Measurements from ENCODE around the gene FBLL1.
A peak's percentile ranks its signal among the peaks of the same experiment; 100 is the strongest.
"Not testable (repeated sequence)": the region's sequence is repeated elsewhere in the genome, so short reads cannot be mapped to it uniquely, and the experiment has no call there.

Gene FBLL1

GRCh38 chr5:168527756-168528295 lies 1.3 kb upstream of the FBLL1 start:
- peaks cover 3% of the 10 kb centered on the region for H3K4me1 ChIP-seq (ENCODE audit: control insufficient read depth, insufficient read depth, low read length, poor library complexity, severe bottlenecking)
- H3K9me3 ChIP-seq (ENCODE audit: control insufficient read depth, low read length), result peaks cover 4% of the 10 kb centered on the region
- H3K36me3 ChIP-seq (ENCODE audit: control insufficient read depth, insufficient read depth, low read length), result no peaks in the 10 kb centered on the region
- no peak overlapping the region for H3K4me3 ChIP-seq (ENCODE audit: extremely low read depth, insufficient read depth, low read length, poor library complexity, severe bottlenecking)
- no peak overlapping the region for H3K27ac ChIP-seq (ENCODE audit: low read depth, low read length, severe bottlenecking)
- 80 to 95% methylated on average over 4 of the region's 4 CpGs for WGBS, 2 experiments (ENCODE audit: insufficient coverage in 2 of 2)

- WGBS, 2 experiments (ENCODE audit: insufficient coverage in 2 of 2), result 42 to 44% methylated on average over 70 to 74 of the region's 125 CpGs
- H3K4me1 ChIP-seq (ENCODE audit: control insufficient read depth, insufficient read depth, low read length, poor library complexity, severe bottlenecking), result peaks cover 3% of the 10 kb centered on the region
- H3K9me3 ChIP-seq (ENCODE audit: control insufficient read depth, low read length), result peaks cover 4% of the 10 kb centered on the region
- H3K27ac ChIP-seq (ENCODE audit: low read depth, low read length, severe bottlenecking), result no peak overlapping the region
- H3K36me3 ChIP-seq (ENCODE audit: control insufficient read depth, insufficient read depth, low read length), result no peaks in the 10 kb centered on the region
- H3K4me3 ChIP-seq (ENCODE audit: extremely low read depth, insufficient read depth, low read length, poor library complexity, severe bottlenecking), result peak overlapping the region; percentile 27
Observed at GRCh38 chr5:168529374-168530234, 499 bp downstream of the FBLL1 start.

GRCh38 chr5:168530621-168531150 lies 1.6 kb downstream of the FBLL1 start:
- Histone ChIP-seq H3K4me3 (ENCODE audit: extremely low read depth, insufficient read depth, low read length, poor library complexity, severe bottlenecking) (no peak overlapping the region), H3K27ac (ENCODE audit: low read depth, low read length, severe bottlenecking) (no peak overlapping the region), H3K9me3 (ENCODE audit: control insufficient read depth, low read length) (peaks cover 4% of the 10 kb centered on the region), H3K36me3 (ENCODE audit: control insufficient read depth, insufficient read depth, low read length) (no peaks in the 10 kb centered on the region), H3K4me1 (ENCODE audit: control insufficient read depth, insufficient read depth, low read length, poor library complexity, severe bottlenecking) (peaks cover 3% of the 10 kb centered on the region)
- WGBS, 2 experiments (ENCODE audit: insufficient coverage in 2 of 2), result 100% methylated on average over 1 of the region's 4 CpGs

GRCh38 chr5:168531191-168531590 lies 2.1 kb downstream of the FBLL1 start:
- H3K27ac ChIP-seq (ENCODE audit: low read depth, low read length, severe bottlenecking), result no peak overlapping the region
- no peak overlapping the region for H3K4me3 ChIP-seq (ENCODE audit: extremely low read depth, insufficient read depth, low read length, poor library complexity, severe bottlenecking)
- no peaks in the 10 kb centered on the region for H3K36me3 ChIP-seq (ENCODE audit: control insufficient read depth, insufficient read depth, low read length)
- 82 to 93% methylated on average over 4 of the region's 5 CpGs for WGBS, 2 experiments (ENCODE audit: insufficient coverage in 2 of 2)
- H3K4me1 ChIP-seq (ENCODE audit: control insufficient read depth, insufficient read depth, low read length, poor library complexity, severe bottlenecking), result peaks cover 3% of the 10 kb centered on the region
- H3K9me3 ChIP-seq (ENCODE audit: control insufficient read depth, low read length), result peaks cover 4% of the 10 kb centered on the region

- H3K27ac ChIP-seq (ENCODE audit: low read depth, low read length, severe bottlenecking), result no peak overlapping the region
- 100% methylated on average over 2 to 3 of the region's 6 CpGs for WGBS, 2 experiments (ENCODE audit: insufficient coverage in 2 of 2)
Observed at GRCh38 chr5:168531987-168532864, 3.1 kb downstream of the FBLL1 start.

GRCh38 chr5:168534351-168534750 lies 5.2 kb downstream of the FBLL1 start:
- 77 to 93% methylated on average over 2 to 5 of the region's 7 CpGs for WGBS, 2 experiments (ENCODE audit: insufficient coverage in 2 of 2)
- not testable (repeated sequence) for H3K36me3 ChIP-seq (ENCODE audit: control insufficient read depth, insufficient read depth, low read length); H3K9me3 ChIP-seq (ENCODE audit: control insufficient read depth, low read length); H3K4me1 ChIP-seq (ENCODE audit: control insufficient read depth, insufficient read depth, low read length, poor library complexity, severe bottlenecking); H3K27ac ChIP-seq (ENCODE audit: low read depth, low read length, severe bottlenecking); H3K4me3 ChIP-seq (ENCODE audit: extremely low read depth, insufficient read depth, low read length, poor library complexity, severe bottlenecking)

More at GRCh38 chr5:168531987-168532864, 3.1 kb downstream of the FBLL1 start:
- H3K4me1 ChIP-seq (ENCODE audit: control insufficient read depth, insufficient read depth, low read length, poor library complexity, severe bottlenecking), result peaks cover 3% of the 10 kb centered on the region
- peaks cover 4% of the 10 kb centered on the region for H3K9me3 ChIP-seq (ENCODE audit: control insufficient read depth, low read length)
- H3K36me3 ChIP-seq (ENCODE audit: control insufficient read depth, insufficient read depth, low read length), result no peaks in the 10 kb centered on the region
- H3K4me3 ChIP-seq (ENCODE audit: extremely low read depth, insufficient read depth, low read length, poor library complexity, severe bottlenecking), result no peak overlapping the region

GRCh38 chr5:168537176-168537575 lies 8.1 kb downstream of the FBLL1 start:
- Histone ChIP-seq H3K36me3 (ENCODE audit: control insufficient read depth, insufficient read depth, low read length) (no peaks in the 10 kb centered on the region), H3K27ac (ENCODE audit: low read depth, low read length, severe bottlenecking) (no peak overlapping the region), H3K4me1 (ENCODE audit: control insufficient read depth, insufficient read depth, low read length, poor library complexity, severe bottlenecking) (no peaks in the 10 kb centered on the region), H3K4me3 (ENCODE audit: extremely low read depth, insufficient read depth, low read length, poor library complexity, severe bottlenecking) (no peak overlapping the region), H3K9me3 (ENCODE audit: control insufficient read depth, low read length) (no peaks in the 10 kb centered on the region)
- WGBS, 2 experiments (ENCODE audit: insufficient coverage in 2 of 2), result 83 to 96% methylated on average over 2 of the region's 2 CpGs

GRCh38 chr5:168549554-168549953 lies 20.4 kb downstream of the FBLL1 start:
- Histone ChIP-seq H3K4me1 (ENCODE audit: control insufficient read depth, insufficient read depth, low read length, poor library complexity, severe bottlenecking) (no peaks in the 10 kb centered on the region), H3K27ac (ENCODE audit: low read depth, low read length, severe bottlenecking) (no peak overlapping the region), H3K36me3 (ENCODE audit: control insufficient read depth, insufficient read depth, low read length) (peaks cover 73% of the 10 kb centered on the region), H3K4me3 (ENCODE audit: extremely low read depth, insufficient read depth, low read length, poor library complexity, severe bottlenecking) (no peak overlapping the region), H3K9me3 (ENCODE audit: control insufficient read depth, low read length) (no peaks in the 10 kb centered on the region)
- 92 to 96% methylated on average over 4 to 5 of the region's 7 CpGs for WGBS, 2 experiments (ENCODE audit: insufficient coverage in 2 of 2)

- Histone ChIP-seq H3K27ac (ENCODE audit: low read depth, low read length, severe bottlenecking) (no peak overlapping the region), H3K4me1 (ENCODE audit: control insufficient read depth, insufficient read depth, low read length, poor library complexity, severe bottlenecking) (no peaks in the 10 kb centered on the region), H3K9me3 (ENCODE audit: control insufficient read depth, low read length) (no peaks in the 10 kb centered on the region), H3K36me3 (ENCODE audit: control insufficient read depth, insufficient read depth, low read length) (peaks cover 79% of the 10 kb centered on the region), H3K4me3 (ENCODE audit: extremely low read depth, insufficient read depth, low read length, poor library complexity, severe bottlenecking) (no peak overlapping the region)
Observed at GRCh38 chr5:168550656-168551055, 21.6 kb downstream of the FBLL1 start.

- H3K36me3 ChIP-seq (ENCODE audit: control insufficient read depth, insufficient read depth, low read length), result peaks cover 82% of the 10 kb centered on the region
- H3K27ac ChIP-seq (ENCODE audit: low read depth, low read length, severe bottlenecking), result no peak overlapping the region
- no peaks in the 10 kb centered on the region for H3K9me3 ChIP-seq (ENCODE audit: control insufficient read depth, low read length)
- no peaks in the 10 kb centered on the region for H3K4me1 ChIP-seq (ENCODE audit: control insufficient read depth, insufficient read depth, low read length, poor library complexity, severe bottlenecking)
- 83 to 100% methylated on average over 1 of the region's 1 CpG for WGBS, 2 experiments (ENCODE audit: insufficient coverage in 2 of 2)
- H3K4me3 ChIP-seq (ENCODE audit: extremely low read depth, insufficient read depth, low read length, poor library complexity, severe bottlenecking), result no peak overlapping the region
Observed at GRCh38 chr5:168552146-168552545, 23.0 kb downstream of the FBLL1 start.

Measured in mesodermal cell (in vitro differentiated cells).